GM10847 (cell line): Measurements from ENCODE around the gene EEF1A2.

Source experiments
- POLR2A ChIP-seq: IDR thresholded peaks from 2 replicates; pipeline ENCODE4 v1.6.1; 2011; ENCODE audit not compliant: insufficient read length; ENCODE audit errors: extremely low read depth

Gene EEF1A2

DNA sequence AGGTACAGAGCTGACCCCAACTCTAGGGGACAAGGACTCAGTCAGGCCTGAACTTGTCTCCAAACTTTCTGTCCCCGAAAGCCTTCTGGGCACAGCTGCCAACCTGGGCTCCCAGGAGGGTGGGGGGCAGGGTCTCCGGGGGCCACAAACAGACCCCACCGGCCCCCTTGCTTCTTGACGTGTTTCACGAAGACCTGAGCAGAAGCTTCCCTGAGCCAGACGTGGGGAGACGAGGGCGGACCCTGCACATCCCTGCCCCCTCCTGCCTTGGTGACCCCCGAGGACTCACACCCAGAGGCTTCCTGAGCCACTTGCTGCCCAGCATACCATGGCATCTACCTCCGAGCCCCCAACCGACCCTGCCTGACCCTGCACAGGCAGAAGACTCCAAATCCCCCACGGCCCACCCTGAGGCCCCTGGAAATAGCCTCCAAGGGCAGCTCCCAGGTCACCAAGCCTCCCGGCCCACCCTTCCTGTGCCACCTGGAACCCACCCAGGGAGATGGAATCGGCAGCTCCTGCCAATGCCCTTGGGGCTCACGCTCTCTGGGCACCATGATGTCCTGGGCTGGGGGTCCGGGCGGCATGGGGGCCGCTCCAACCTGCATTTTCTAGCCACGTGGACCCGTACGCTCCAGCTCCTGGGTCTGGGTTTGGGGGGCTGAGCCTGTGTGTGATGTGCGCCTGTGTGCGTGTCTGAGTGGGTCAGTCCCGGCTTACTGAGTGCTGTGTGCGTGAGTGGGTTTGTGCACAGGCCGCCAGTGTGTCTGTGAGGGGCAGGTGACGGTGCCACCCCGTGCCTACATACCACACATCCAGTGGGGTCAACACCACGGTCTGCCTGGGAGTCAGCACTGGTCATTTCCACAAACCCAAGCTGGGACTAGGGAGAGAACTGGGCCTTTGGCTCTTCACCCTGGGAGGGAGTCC is 40.8 kb upstream of the EEF1A2 start:
- no peak for TF ChIP-seq POLR2A

DNA sequence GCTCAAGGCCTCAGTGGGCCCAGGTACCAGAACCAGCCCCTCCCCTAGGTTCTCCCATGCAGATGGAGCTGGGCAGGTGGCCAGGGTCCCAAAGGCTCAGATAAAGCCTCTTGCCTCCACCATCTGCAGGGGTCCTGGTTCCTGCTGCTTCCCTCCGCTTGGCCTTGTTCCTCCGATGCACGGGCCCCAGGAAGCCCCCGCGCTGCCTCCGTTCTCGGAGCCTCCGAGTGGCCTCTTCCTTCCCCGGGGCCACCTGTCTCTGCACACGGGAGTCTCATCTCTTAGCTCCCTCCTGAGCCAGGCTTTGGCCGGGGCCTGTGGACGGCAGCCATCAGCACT is 40.2 kb upstream of the EEF1A2 start:
- no peak for TF ChIP-seq POLR2A

DNA sequence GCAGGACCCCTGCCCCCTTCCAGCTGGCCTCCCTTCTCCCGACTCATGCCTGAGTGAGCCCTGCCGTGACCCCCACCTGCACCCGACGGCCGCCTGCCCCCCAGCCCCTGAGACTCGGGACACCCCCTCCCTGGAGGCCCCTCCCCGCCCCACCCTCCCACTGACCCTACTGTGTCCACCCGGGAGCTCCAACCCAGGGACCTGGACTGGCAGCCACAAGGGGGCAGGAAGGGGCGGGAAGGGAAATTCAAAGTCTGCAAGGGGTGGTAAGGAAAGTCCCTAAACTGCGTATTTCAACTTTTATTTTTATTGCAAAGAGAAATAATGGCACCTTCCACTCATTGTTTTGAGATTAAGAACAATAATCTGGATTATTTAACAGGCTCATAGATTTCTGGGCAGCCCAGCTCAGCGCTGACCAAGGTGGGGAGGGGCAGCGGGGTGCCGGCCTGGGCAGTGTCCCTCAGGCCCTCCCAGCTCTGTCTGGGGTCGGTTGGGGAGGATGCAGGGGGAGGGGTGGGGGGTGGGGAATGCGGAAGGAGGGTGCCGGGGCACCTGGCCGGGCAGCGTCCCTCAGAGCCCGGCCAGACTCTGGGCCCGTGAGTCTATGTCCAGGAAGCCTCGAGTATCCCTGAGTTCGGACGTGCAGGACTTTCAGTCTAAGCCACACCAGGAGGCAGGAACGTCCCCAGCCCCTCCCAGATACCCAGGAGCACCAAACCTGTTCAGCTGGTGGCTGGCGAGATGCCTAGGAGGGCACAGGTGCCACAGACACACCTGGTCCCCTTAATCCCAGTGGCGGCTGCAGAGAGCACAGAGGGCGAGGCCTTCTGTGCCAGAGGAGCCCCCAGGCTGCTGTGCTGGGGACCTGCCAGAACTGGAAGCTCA is 39.6 kb upstream of the EEF1A2 start:
- no peak for TF ChIP-seq POLR2A

DNA sequence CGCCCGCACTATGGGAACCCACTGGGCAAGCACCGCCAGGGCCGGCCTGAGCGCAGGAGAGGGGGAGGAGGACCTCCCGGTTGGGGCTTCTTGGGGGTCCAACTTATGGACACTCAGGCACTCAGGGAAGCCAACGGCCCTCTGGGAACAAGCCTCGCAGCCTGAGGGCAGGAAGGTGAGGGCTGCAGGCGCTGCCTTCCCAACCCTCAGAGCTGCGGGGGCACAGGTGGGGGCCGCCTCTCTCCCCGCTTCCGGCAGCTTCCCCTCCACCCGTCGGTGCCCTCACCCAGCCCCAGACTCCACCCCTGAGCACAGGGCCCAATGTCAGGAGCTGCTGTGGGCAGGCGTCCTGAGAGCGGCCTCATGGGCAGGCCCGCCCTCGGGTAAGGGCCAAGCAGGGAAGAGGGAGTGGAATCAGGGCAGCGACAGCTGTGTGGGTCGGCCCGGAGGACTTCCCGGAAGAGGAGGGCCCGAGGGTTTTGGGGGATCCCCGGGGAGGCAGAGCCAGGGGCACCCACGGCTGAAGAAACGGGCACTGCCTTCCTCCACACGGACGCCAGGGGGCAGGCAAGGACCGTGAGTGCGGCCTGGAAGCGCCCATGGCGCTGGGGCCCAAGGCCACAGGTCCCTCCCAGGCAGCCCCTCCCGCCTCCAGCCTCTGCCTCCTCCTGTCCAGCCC is 38.8 kb upstream of the EEF1A2 start:
- TF ChIP-seq POLR2A: peak; percentile 55

DNA sequence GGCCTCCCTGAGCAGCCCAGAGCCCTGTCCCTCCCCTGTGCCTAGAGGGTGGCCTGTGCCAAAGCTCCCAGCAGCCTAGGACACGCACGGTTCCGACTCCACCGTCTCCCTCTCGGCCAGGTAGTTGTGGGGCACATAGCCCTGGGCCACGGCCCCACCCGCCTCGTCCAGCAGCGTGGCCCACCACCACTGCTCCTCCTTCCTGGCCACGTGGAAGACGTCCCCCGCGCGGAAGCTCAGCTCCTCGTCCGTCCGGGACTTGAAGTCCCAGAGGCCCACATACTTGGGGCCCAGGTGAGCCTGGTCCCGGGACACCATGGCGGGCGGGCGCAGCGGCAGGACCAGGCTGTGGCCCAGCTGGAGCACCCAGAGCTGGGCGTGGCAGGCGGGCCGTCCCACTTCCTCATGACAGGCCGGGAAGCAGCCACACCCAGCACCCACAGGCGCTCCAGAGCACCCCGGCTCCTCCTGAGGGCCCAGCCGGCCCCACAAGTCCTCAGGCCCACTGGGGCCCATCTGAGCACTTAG is 38.2 kb upstream of the EEF1A2 start, which contains the start of gene PTK6:
Gene PTK6 (minus strand): TSS at position 380 of the 528 bp plus-strand sequence. CDS start 62 bp downstream, at position 318.
- no peak for TF ChIP-seq POLR2A

DNA sequence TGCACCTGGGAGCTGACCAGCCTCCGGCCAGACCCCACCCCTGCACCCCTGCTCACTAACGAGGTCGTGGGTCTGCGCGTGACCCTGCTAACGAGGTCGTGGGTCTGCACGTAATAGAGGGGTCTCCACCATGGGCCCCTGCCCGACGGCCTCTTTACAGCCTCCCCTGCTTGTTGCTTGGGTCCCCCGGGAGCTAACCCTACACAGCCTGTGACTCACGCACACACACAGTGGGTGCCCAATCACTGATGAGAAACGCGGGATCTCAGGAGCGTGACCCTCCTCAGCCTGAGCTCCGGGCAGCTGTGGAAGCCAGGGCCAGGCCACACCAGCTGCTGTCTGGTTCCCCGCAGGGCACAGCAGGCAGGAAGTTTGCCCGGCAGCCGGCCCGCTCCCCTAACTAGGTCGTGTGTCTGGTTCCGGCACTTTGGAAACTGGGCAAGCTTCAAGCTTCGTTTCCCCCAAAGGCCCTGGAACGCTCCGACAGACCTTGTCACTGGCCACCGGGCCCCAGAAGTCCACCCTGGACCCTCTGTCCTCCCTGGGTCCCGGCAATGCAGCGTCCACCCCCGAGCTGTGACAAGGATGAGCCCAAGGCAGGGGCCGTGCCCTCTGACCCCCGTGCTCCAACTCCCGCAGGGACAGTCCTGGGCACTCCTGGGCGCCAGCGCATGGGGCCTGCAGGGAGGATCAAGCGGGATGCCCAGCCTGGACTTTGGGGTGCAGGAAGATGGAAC is 37.5 kb upstream of the EEF1A2 start:
- no peak for TF ChIP-seq POLR2A

DNA sequence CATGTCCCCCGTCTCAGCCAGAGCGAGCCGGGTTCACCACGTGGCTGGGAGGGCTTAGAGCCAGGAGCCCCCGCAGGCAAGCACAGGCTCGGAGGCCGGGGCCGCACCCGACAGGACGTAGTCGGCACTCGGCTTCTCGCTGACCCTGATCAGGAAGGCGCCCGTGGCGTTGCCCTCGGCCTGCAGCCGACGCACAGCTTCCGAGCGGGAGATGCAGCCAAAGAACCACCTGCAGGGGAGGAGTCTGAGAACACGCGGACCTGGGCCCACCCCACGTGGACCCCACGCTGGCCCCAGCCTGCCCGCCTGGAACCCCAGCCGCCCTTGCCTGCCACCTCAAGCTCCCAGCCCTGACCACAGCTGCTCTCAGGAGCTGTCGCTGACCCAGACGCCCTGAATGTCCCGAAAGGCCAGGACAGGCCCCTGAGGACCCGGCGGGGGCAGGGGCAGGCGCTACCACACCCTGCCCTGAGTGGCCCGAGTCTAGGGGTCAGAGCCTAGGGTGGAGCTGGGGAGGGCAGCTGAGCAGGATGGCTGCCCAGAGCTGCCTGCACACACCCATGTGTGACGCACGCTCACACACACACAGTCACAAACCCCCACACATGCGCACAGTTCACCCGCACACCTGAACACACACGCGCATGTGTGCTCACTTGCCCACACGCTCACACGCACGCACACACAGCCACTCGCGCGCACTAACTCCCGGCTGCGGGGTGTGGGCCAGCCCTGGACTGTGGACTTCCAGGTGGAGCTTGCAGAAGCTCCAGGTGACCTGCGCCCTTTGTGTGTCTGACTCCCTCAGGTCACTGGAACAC is 36.2 kb upstream of the EEF1A2 start:
- TF ChIP-seq POLR2A: no peak

DNA sequence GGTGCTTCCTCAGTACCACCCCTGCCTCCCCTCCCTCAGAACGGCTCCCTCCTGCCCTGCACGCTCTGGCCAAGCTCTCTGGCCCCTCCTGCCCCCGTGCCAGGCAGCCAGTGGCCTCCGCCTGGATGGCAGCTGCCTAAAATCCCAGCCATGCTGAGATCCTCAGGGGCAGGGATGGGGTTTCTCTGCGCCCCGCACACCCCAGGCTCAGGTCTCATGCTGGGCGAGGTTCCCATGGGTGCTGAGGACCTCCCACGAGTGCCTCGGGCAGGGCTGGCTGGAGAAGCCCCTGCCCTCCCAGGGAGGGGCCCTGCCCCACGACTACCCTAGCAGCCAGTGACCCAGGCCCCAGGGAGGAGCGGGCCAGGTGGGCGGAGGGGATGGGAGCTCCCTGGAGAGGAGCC is 35.5 kb upstream of the EEF1A2 start:
- no peak for TF ChIP-seq POLR2A

DNA sequence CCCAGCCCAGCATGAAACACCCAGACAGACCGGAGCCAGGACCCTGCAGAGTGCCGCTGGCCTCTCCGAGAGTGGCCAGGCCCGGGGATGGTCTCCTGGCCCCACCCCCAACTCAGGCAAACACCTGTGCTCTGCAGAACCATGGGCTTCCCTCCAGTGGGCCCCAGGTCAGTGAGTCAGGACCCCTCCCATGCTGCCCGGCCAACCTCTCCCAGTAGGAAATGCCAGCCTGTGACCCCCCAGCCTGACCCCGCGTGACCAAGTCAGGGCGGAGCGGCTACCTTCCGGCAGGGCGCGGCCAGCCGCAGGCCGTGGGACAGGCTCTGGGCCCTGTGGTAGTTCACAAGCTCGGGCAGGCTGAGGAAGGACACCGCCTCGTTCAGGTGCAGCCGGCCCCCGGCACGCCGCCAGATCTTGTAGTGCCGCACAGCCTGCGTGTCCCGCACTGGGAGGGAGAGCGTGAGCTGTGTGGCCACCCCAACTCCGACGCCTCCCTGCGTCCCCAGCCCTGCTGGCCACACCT is 35.0 kb upstream of the EEF1A2 start:
- no peak for TF ChIP-seq POLR2A

DNA sequence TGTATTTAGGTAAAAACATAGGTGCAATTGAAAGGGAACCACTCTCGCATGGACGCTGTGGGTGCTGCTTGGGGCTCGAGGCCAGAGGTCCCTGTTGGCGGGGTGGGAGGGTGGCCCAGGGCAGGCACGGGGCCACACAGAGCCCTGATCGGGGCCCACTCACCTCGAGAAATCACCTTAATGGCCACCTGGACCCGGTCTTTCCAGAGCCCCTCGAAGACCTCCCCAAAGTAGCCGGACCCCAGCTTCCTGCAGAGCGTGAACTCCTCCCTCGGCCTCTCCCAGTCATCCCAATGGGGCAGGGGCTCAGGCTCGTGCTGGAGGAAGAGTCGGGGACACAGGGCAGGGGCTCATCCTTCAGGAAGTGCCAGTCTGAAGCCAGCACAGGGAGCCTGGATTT is 34.5 kb upstream of the EEF1A2 start:
- TF ChIP-seq POLR2A: no peak

DNA sequence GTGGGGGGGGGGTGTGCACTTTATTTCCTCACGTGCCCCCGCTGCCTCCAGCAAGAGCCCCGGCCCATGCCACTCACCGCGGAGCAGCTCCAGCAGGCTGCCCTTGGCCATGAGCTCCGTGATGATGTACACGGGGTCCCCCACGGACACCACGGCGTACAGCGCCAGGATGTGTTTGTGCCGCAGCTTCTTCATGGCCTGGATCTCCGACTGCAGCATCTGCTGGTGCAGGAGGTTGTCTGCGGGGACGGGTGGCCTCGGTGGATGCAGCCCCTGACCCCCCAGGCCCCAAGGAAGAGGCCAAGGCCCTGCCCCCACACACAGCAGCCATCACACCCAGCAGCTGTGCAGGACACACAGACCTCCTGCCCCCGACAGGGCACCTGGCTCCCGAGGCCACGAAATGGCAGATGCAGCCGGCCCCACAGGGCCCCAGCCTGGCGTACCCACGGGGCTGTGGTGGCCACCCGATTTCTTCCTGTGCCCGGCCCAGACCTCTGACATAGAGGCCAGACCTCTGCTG is 33.6 kb upstream of the EEF1A2 start:
- TF ChIP-seq POLR2A: no peak

DNA sequence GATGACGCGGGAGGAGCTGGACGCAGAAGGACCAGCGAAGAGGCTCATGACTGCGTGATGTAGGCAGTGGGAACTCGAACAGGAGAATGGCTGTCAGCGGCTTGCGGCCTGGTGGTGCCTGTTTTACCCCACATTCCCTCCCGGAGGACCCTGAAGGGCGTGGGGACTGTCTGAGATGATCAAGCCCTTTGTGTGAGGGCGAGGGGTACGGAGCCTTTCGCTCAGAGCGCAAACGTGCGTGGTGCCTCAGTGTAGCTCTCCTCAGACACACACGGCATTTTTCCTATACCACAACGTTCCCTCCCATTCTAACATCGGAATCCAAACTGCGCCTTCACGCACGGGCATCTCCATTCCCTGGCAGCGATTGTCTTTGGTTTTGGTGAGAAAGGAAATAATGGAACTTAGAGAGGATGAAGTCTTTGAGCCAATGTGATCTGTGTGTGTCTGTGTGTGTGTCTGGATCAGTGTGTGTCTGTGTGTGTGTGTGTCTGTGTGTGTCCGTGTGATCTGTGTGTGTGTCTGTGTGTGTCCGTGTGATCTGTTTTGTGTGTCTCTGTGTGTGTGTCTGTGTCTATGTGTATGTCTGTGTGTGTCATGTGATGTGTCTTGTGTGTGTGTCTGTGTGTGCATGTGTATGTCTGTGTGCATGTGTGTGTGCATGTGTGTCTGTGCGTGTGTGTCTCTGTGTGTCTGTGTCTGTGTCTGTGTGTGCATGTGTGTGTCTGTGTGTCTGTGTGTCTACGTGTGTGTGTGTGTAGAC is 33.0 kb upstream of the EEF1A2 start:
- no peak for TF ChIP-seq POLR2A

DNA sequence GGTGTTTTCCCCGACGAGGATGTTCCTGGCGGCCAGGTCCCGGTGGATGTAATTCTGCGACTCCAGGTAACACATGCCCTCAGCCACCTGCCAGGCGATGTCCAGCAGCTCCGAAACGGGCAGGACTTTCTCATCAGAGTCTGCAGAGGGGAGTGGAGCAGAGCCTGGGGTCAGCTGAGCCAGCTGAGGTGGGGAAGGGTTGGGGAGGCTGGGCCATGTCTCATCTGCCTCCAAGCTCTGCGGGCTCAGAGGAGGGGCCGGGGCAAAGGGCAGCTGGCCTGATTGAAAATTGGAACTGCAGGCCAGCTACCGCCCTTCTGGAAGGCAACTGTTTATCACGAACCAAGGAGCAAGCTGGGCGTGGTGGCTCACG is 31.9 kb upstream of the EEF1A2 start:
- TF ChIP-seq POLR2A: no peak
